HL-60 (cell line): ENCODE results near the gene UBE2M.

ENCODE experiments used
- DNase-seq, 2 experiments: peaks; one replicate each; pipeline ENCODE4 v3.0.0-alpha.2; 2010 to 2020; ENCODE audit warnings: low read depth in 1 of 2, low spot score in 1 of 2
- H3K27ac ChIP-seq: fragments of 250-450 bp; sonication (Bioruptor Pico); replicated peaks from 2 replicates; pipeline ENCODE4 v1.5.1; 2020; ENCODE audit warnings: mild to moderate bottlenecking, moderate library complexity
- H3K27me3 ChIP-seq: fragments of 250-450 bp; sonication (Bioruptor Pico); 2 replicates; pipeline ENCODE4 v1.5.1; 2021; ENCODE audit warnings: mild to moderate bottlenecking, moderate library complexity; ENCODE audit not compliant: insufficient read depth, poor library complexity, severe bottlenecking
- H3K4me3 ChIP-seq: replicated peaks from 2 replicates; pipeline ENCODE4 v1.5.1; 2011; ENCODE audit warnings: mild to moderate bottlenecking, control low read depth, low read length; ENCODE audit not compliant: insufficient read depth
- CTCF ChIP-seq: IDR thresholded peaks from one replicate; pipeline ENCODE4 v1.5.1; 2011; ENCODE audit warnings: low read length, control low read depth, inconsistent platforms; ENCODE audit not compliant: insufficient read depth
- GABPA ChIP-seq: IDR thresholded peaks from 2 replicates; pipeline ENCODE4 v1.6.1; 2012; ENCODE audit warnings: low read depth
- POLR2AphosphoS5 ChIP-seq: IDR thresholded peaks from 2 replicates; pipeline ENCODE4 v1.6.1; 2012; ENCODE audit warnings: low read depth
- REST ChIP-seq: IDR thresholded peaks from 2 replicates; pipeline ENCODE4 v1.6.1; 2012; ENCODE audit warnings: low read depth; ENCODE audit not compliant: insufficient replicate concordance
- SPI1 ChIP-seq: IDR thresholded peaks from 2 replicates; pipeline ENCODE4 v1.6.1; 2012; ENCODE audit warnings: low read depth, mild to moderate bottlenecking, borderline replicate concordance

The UBE2M gene

GRCh38 chr19:58584498-58585441, 26.4 kb upstream of the UBE2M start:
- DNase-seq: no peak
- Histone ChIP-seq H3K4me3 (no peak overlapping the region), H3K27ac (no peak overlapping the region), H3K27me3 (no peaks in the 10 kb centered on the region)
- TF ChIP-seq SPI1 (no peak), CTCF (no peak), GABPA (no peak), POLR2AphosphoS5 (no peak), REST (no peak)

- no peak for TF ChIP-seq POLR2AphosphoS5
- no peak for TF ChIP-seq REST
- no peak for TF ChIP-seq SPI1
- TF ChIP-seq GABPA: no peak
- TF ChIP-seq CTCF: no peak
- no peaks in the 10 kb centered on the region for H3K27me3 ChIP-seq
- no peak for DNase-seq
- no peak overlapping the region for H3K27ac ChIP-seq
- H3K4me3 ChIP-seq: no peak overlapping the region
These were observed 24.6 kb upstream of the UBE2M start for GRCh38 chr19:58582985-58583384.

DNA sequence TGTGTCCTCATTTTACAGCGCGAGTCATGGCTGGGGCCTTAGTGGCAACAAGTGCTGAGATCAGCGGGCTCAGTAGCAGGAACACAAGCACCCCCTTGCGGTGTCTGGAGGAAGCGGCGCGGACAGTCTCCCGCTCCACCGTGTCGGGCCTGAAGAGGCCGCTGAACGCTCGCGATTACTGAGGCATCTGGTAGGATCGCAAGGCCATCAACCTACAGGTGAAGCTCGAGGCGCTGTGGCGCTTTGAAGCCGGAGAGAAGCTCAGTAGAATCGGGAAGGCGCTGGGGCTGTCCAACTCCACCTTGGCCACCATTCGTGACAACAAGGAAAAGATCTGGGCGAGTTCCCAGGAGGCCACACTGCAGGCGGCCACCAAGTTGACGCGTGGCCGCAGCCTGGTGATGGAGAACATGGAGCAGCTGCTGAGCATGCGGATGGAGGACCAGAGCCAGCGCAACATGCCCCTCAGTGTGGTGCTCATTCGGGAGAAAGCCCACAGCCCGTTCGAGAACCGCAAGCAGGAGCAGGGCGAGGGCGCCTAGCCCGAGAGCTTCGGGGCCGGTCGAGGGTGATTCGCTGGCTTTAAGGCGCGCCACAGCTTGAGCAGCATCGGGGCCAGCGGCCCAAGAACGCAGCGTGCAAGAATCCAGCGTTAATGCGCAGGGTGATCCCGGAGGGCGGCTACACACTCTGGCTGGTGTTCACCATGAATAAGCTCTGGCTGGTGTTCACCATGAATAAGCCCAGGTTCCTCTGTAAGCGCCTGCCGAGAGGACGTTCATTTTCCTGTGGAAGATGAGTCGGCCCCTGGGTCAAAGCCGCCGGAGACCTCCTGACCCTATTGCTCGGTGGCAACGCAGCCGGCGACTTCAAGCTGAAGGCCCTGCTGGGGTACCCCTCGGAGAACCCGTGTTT, 23.1 kb upstream of the UBE2M start:
- Histone ChIP-seq H3K27me3 (no peaks in the 10 kb centered on the region), H3K4me3 (no peak overlapping the region), H3K27ac (peak overlapping the region; percentile 23; the same call in 1 of the 2 replicates)
- TF ChIP-seq POLR2AphosphoS5 (no peak), REST (no peak), GABPA (no peak), SPI1 (no peak), CTCF (peak; percentile 100)
- DNase-seq: peak; percentile 73 to 93
